NT2/D1 (cell line): ENCODE results near the gene APRT.

Experiments used
- DNase-seq: peaks from one replicate; pipeline ENCODE4 v3.0.0-alpha.2; 2011; ENCODE audit warnings: low read depth, low spot score
- H3K27me3 ChIP-seq: 2 replicates; pipeline ENCODE4 v1.6.0; 2011; ENCODE audit warnings: mild to moderate bottlenecking; ENCODE audit not compliant: insufficient read length, insufficient read depth
- H3K36me3 ChIP-seq: 2 replicates; pipeline ENCODE4 v1.6.1; 2011; ENCODE audit warnings: mild to moderate bottlenecking, low read length, mixed read lengths; ENCODE audit not compliant: insufficient read depth, insufficient read length
- H3K4me1 ChIP-seq: 2 replicates; pipeline ENCODE4 v1.5.1; 2011; ENCODE audit not compliant: insufficient read depth, insufficient read length
- H3K4me3 ChIP-seq: 2 replicates; pipeline ENCODE4 v1.5.1; 2011; ENCODE audit warnings: low read depth; ENCODE audit not compliant: insufficient read length
- H3K9ac ChIP-seq: 2 replicates; pipeline ENCODE4 v1.6.0; 2011; ENCODE audit warnings: low read depth; ENCODE audit not compliant: insufficient read length
- H3K9me3 ChIP-seq: 2 replicates; pipeline ENCODE4 v1.5.1; 2011; ENCODE audit warnings: mild to moderate bottlenecking, low read length; ENCODE audit not compliant: insufficient read depth
- SUZ12 ChIP-seq: IDR thresholded peaks from 2 replicates; pipeline ENCODE4 v1.6.1; 2011; ENCODE audit not compliant: insufficient read length, insufficient read depth; ENCODE audit errors: extremely low read depth
- YY1 ChIP-seq: IDR thresholded peaks from 2 replicates; pipeline ENCODE4 v1.6.1; 2011; ENCODE audit not compliant: insufficient read length, insufficient read depth
- ZNF274 ChIP-seq: IDR thresholded peaks from 2 replicates; pipeline ENCODE4 v1.6.1; 2011; ENCODE audit warnings: mild to moderate bottlenecking, low read depth, low read length

The APRT gene

GRCh38 chr16:88835383-88835782 lies 23.7 kb upstream of the APRT start:
- Histone ChIP-seq H3K9ac (no peak overlapping the region), H3K36me3 (peaks cover 67% of the 10 kb centered on the region), H3K9me3 (peaks cover 18% of the 10 kb centered on the region; the same call in 1 of the 2 replicates), H3K27me3 (no peaks in the 10 kb centered on the region), H3K4me3 (no peak overlapping the region), H3K4me1 (peaks cover 6% of the 10 kb centered on the region)
- no peak for TF ChIP-seq ZNF274
- TF ChIP-seq YY1: no peak
- TF ChIP-seq SUZ12: no peak
- no peak for DNase-seq

- TF ChIP-seq YY1 (no peak), SUZ12 (no peak), ZNF274 (no peak)
- DNase-seq: no peak
- Histone ChIP-seq H3K27me3 (no peaks in the 10 kb centered on the region), H3K9me3 (peaks cover 14% of the 10 kb centered on the region; the same call in 1 of the 2 replicates), H3K9ac (no peak overlapping the region), H3K36me3 (peaks cover 60% of the 10 kb centered on the region), H3K4me1 (peaks cover 6% of the 10 kb centered on the region), H3K4me3 (no peak overlapping the region)
Measured at GRCh38 chr16:88834670-88835069, 22.9 kb upstream of the APRT start.

- Histone ChIP-seq H3K27me3 (no peaks in the 10 kb centered on the region), H3K9ac (no peak overlapping the region), H3K9me3 (no peaks in the 10 kb centered on the region), H3K36me3 (peaks cover 44% of the 10 kb centered on the region), H3K4me3 (no peak overlapping the region), H3K4me1 (peaks cover 6% of the 10 kb centered on the region)
- no peak for DNase-seq
- TF ChIP-seq YY1 (no peak), SUZ12 (no peak), ZNF274 (no peak)
Measured at GRCh38 chr16:88833086-88833485, 21.4 kb upstream of the APRT start.

- Histone ChIP-seq H3K36me3 (peaks cover 37% of the 10 kb centered on the region), H3K4me3 (no peak overlapping the region), H3K9ac (no peak overlapping the region), H3K27me3 (no peaks in the 10 kb centered on the region), H3K9me3 (no peaks in the 10 kb centered on the region), H3K4me1 (peaks cover 6% of the 10 kb centered on the region)
- DNase-seq: no peak
- TF ChIP-seq YY1 (no peak), SUZ12 (no peak), ZNF274 (no peak)
Measured at GRCh38 chr16:88831838-88832237, 20.1 kb upstream of the APRT start.

- no peak for DNase-seq
- no peak overlapping the region for H3K4me3 ChIP-seq
- TF ChIP-seq SUZ12 (no peak), YY1 (no peak), ZNF274 (no peak)
- H3K36me3 ChIP-seq: peaks cover 38% of the 10 kb centered on the region
- H3K27me3 ChIP-seq: no peaks in the 10 kb centered on the region
- H3K9ac ChIP-seq: no peak overlapping the region
- H3K4me1 ChIP-seq: peaks cover 6% of the 10 kb centered on the region
- no peaks in the 10 kb centered on the region for H3K9me3 ChIP-seq
Measured at GRCh38 chr16:88830783-88831182, 19.1 kb upstream of the APRT start.

- DNase-seq: no peak
- Histone ChIP-seq H3K9me3 (no peaks in the 10 kb centered on the region), H3K36me3 (peaks cover 37% of the 10 kb centered on the region), H3K27me3 (no peaks in the 10 kb centered on the region), H3K4me3 (no peak overlapping the region), H3K9ac (no peak overlapping the region), H3K4me1 (peaks cover 6% of the 10 kb centered on the region)
- TF ChIP-seq YY1 (no peak), ZNF274 (no peak), SUZ12 (no peak)
Measured at GRCh38 chr16:88830258-88830657, 18.5 kb upstream of the APRT start.

GRCh38 chr16:88828711-88829110 lies 17.0 kb upstream of the APRT start:
- Histone ChIP-seq H3K4me1 (peaks cover 6% of the 10 kb centered on the region), H3K27me3 (no peaks in the 10 kb centered on the region), H3K4me3 (no peak overlapping the region), H3K36me3 (peaks cover 36% of the 10 kb centered on the region), H3K9ac (no peak overlapping the region), H3K9me3 (no peaks in the 10 kb centered on the region)
- TF ChIP-seq SUZ12 (no peak), ZNF274 (no peak), YY1 (no peak)
- DNase-seq: no peak
